Mucosa of rectum (tissue), 2 donors: ENCODE data around the gene ATP8B2.
"Not testable (repeated sequence)": the region's sequence is repeated elsewhere in the genome, so short reads cannot be mapped to it uniquely, and the experiment has no call there.

Experiments used
- H3K27ac ChIP-seq, 2 donors: one replicate each; pipeline ENCODE4 v1.7.0; 2013; ENCODE audit warnings: inconsistent platforms in 2 of 2, low read depth in 2 of 2, low read length in 2 of 2
- H3K27me3 ChIP-seq, 2 donors: one replicate each; pipeline ENCODE4 v1.7.0; 2013; ENCODE audit warnings: low read length in 2 of 2; ENCODE audit not compliant: control insufficient read depth in 2 of 2, insufficient read depth in 2 of 2
- H3K36me3 ChIP-seq, 2 donors: one replicate each; pipeline ENCODE4 v1.7.0; 2013; ENCODE audit warnings: low read length in 2 of 2; ENCODE audit not compliant: control insufficient read depth in 2 of 2, insufficient read depth in 2 of 2
- H3K4me1 ChIP-seq, 2 donors: one replicate each; pipeline ENCODE4 v1.7.0; 2013; ENCODE audit warnings: low read length in 2 of 2, mild to moderate bottlenecking in 1 of 2; ENCODE audit not compliant: control insufficient read depth in 2 of 2, insufficient read depth in 2 of 2
- H3K4me3 ChIP-seq, 2 donors: one replicate each; pipeline ENCODE4 v1.7.0; 2013; ENCODE audit warnings: low read length in 2 of 2
- H3K9ac ChIP-seq, 2 donors: one replicate each; pipeline ENCODE4 v1.7.0; 2013; ENCODE audit warnings: low read length in 2 of 2, low read depth in 1 of 2, mild to moderate bottlenecking in 1 of 2
- H3K9me3 ChIP-seq, 2 donors: one replicate each; pipeline ENCODE4 v1.7.0; 2013; ENCODE audit warnings: low read length in 2 of 2; ENCODE audit not compliant: control insufficient read depth in 2 of 2
- donor health status: healthy.
- donor health status: Normal muscosa, but diverticular disease.

Gene ATP8B2

DNA sequence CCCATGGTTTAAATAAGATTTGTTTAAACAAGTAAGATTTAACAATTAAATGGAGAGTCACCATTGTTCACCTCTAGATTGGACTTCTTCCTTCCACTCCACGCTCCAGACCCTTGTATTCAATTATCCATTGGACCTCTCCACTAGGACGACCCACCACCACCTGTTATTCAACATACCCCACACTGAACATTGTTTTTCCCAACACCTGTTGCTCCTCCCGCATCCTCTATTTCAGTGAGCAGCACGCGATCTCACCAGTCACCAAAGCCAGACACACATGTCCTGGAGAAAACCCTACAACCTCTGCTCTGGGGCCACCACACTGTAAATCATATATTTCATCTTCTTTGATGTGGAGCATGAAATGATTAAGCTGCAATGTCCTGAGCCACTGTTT lies 28.6 kb downstream of the ATP8B2 start:
- no peak overlapping the region for H3K9ac ChIP-seq
- H3K9me3 ChIP-seq = no peaks in the 10 kb centered on the region
- H3K36me3 ChIP-seq = peaks cover 0 to 4% of the 10 kb centered on the region in 2 donors
- peak overlapping the region; percentile 81 to 84 for H3K27ac ChIP-seq
- peaks cover 19 to 37% of the 10 kb centered on the region in 2 donors for H3K4me1 ChIP-seq
- H3K27me3 ChIP-seq = no peaks in the 10 kb centered on the region
- no peak overlapping the region for H3K4me3 ChIP-seq

- no peak overlapping the region for H3K9ac ChIP-seq
- no peak overlapping the region for H3K27ac ChIP-seq
These were observed 33.2 kb downstream of the ATP8B2 start for GRCh38 chr1:154358519-154358918.

GRCh38 chr1:154360288-154360687 lies 35.0 kb downstream of the ATP8B2 start:
- Histone ChIP-seq H3K9ac (no peak overlapping the region), H3K9me3 (no peaks in the 10 kb centered on the region), H3K4me3 (no peak overlapping the region), H3K36me3 (no peaks in the 10 kb centered on the region), H3K27me3 (no peaks in the 10 kb centered on the region), H3K27ac (no peak overlapping the region), H3K4me1 (no peaks in the 10 kb centered on the region)

More at GRCh38 chr1:154358519-154358918, 33.2 kb downstream of the ATP8B2 start:
- H3K27me3 ChIP-seq = no peaks in the 10 kb centered on the region
- H3K36me3 ChIP-seq = no peaks in the 10 kb centered on the region
- H3K4me3 ChIP-seq = no peak overlapping the region
- H3K9me3 ChIP-seq = no peaks in the 10 kb centered on the region
- peaks cover 6 to 14% of the 10 kb centered on the region in 2 donors for H3K4me1 ChIP-seq

GRCh38 chr1:154360881-154361280 lies 35.6 kb downstream of the ATP8B2 start:
- not testable (repeated sequence) for H3K9me3 ChIP-seq, H3K27me3 ChIP-seq, H3K27ac ChIP-seq, H3K4me1 ChIP-seq, H3K36me3 ChIP-seq, H3K4me3 ChIP-seq, H3K9ac ChIP-seq

- Histone ChIP-seq H3K36me3 (no peaks in the 10 kb centered on the region), H3K9ac (no peak overlapping the region), H3K27ac (no peak overlapping the region), H3K4me3 (no peak overlapping the region), H3K4me1 (no peaks in the 10 kb centered on the region), H3K27me3 (no peaks in the 10 kb centered on the region), H3K9me3 (no peaks in the 10 kb centered on the region)
These were observed 36.0 kb downstream of the ATP8B2 start for GRCh38 chr1:154361357-154361756.

DNA sequence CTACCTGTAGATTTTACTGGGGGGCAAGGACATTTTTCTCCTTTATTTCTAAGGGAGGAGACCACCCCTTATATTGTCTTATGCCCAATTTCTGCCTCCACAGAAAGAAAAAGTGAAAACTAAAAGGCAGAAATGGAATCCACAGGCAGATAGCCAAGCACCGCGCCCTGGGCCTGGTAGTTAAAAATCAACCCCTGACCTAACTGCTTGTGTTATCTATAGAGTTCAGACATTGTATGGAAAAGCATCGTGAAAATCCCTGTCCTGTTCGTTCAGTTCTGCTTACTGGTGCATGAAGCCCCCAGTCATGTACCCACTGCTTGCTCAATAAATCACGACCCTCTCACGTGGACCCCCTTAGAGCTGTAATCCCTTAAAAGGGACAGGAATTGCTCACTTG lies 46.1 kb downstream of the ATP8B2 start:
- H3K27me3 ChIP-seq = no peaks in the 10 kb centered on the region
- peaks cover 0 to 3% of the 10 kb centered on the region in 2 donors for H3K4me1 ChIP-seq
- no peak overlapping the region for H3K9ac ChIP-seq
- no peaks in the 10 kb centered on the region for H3K9me3 ChIP-seq
- H3K4me3 ChIP-seq = no peak overlapping the region
- peak overlapping the region in 1 of 2 donors; percentile 22 for H3K27ac ChIP-seq
- H3K36me3 ChIP-seq = no peaks in the 10 kb centered on the region

DNA sequence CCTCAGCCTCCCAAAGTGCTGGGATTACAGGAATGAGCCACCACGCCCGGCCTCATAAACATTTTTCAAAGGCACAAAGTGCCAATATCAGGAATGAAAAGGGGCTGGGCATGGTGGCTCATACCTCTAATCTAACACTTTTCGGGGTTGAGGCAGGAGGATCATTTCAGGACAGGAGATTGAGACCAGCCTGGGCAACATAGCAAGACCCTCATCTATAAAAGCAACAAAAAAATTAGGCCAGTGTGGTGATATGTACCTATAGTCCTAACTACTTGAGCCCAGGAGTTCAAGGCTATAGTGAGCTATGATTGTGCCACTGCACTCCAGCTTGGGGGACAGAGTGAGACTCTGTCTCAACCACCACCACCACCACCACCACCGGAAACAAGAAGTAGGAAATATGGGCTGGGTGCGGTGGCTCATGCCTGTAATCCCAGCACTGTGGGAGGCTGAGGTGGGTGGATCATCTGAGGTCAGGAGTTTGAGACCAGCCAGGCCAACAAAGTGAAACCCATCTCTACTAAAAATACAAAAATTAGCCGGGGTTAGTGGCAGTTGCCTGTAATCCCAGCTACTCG lies 48.5 kb downstream of the ATP8B2 start:
- H3K27me3 ChIP-seq, H3K27ac ChIP-seq, H3K36me3 ChIP-seq, H3K9me3 ChIP-seq, H3K4me3 ChIP-seq, H3K4me1 ChIP-seq, H3K9ac ChIP-seq: not testable (repeated sequence)

GRCh38 chr1:154379301-154379700 lies 54.0 kb downstream of the ATP8B2 start:
- no peaks in the 10 kb centered on the region for H3K4me1 ChIP-seq
- no peaks in the 10 kb centered on the region for H3K9me3 ChIP-seq
- no peak overlapping the region for H3K4me3 ChIP-seq
- H3K36me3 ChIP-seq = no peaks in the 10 kb centered on the region
- H3K9ac ChIP-seq = no peak overlapping the region
- H3K27me3 ChIP-seq = no peaks in the 10 kb centered on the region
- H3K27ac ChIP-seq = no peak overlapping the region

- H3K27ac ChIP-seq = no peak overlapping the region
These were observed 59.5 kb downstream of the ATP8B2 start for GRCh38 chr1:154384650-154385489.

DNA sequence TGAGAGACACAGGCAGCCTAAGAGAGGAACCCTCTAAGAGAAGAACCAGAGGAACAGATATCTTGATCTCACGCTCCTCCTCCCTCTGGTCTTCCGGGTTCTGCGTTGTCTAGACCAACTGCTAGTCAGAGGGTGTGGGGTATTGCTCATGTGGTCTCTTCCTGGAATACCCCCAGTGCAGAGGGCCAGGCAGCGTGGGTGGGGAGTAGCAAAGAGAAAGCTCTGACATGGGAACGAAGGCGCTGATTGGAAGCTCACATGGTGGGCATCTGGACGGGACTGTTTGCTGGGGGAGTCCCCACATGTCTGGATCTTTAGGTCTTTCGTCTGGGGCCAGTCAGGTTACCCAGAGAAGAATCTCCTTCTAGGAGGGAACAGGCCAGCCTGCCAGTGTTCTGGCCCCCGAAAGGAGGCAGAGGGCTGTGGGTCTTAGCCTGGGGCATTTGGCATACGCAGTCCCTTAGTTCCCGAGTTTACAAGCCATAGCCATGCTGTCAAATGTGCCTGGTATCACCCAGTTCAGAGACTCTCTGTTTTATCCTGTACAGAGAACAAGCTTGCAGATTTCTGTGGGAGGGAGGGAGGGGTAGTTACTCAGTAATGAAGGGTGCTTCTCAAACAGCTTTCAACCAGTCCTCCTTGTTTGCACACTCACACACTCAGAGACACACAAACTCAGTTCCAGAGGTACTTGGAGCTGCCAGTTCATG lies 61.5 kb downstream of the ATP8B2 start:
- H3K4me1 ChIP-seq = peaks cover 4 to 23% of the 10 kb centered on the region in 2 donors
- H3K27ac ChIP-seq = peak overlapping the region; percentile 78 to 80

More at GRCh38 chr1:154384650-154385489, 59.5 kb downstream of the ATP8B2 start:
- Histone ChIP-seq H3K27me3 (no peaks in the 10 kb centered on the region), H3K4me3 (no peak overlapping the region), H3K4me1 (peaks cover 4 to 23% of the 10 kb centered on the region in 2 donors), H3K9me3 (no peaks in the 10 kb centered on the region), H3K36me3 (no peaks in the 10 kb centered on the region), H3K9ac (no peak overlapping the region)

More for the DNA sequence above, 61.5 kb downstream of the ATP8B2 start:
- H3K9me3 ChIP-seq = no peaks in the 10 kb centered on the region
- no peaks in the 10 kb centered on the region for H3K27me3 ChIP-seq
- H3K36me3 ChIP-seq = no peaks in the 10 kb centered on the region
- peak overlapping the region; percentile 48 to 52 for H3K9ac ChIP-seq
- H3K4me3 ChIP-seq = peak overlapping the region; percentile 17 to 50
